ENCODE data around the gene FBXL17. TPM values are rescaled to one million over a fixed set of nuclear protein-coding genes. Genes with fewer than 3 reads are reported as not detected.

The FBXL17 gene
- total and polyA plus RNA-seq, 9 of the 15 experiments (the other 6 are each of a cell fraction or from before 2014, with no cell fraction given): 0.32 to 5.4 (median 1.8) TPM

GRCh38 chr5:107943923-107944322 lies 438.0 kb downstream of the FBXL17 start:
- Histone ChIP-seq H3K9me1 (ENCODE audit: control insufficient read depth, insufficient read depth, low read length) (no peaks in the 10 kb centered on the region), H3K4me2 (ENCODE audit: insufficient read depth, low read length) (no peak overlapping the region), H3K4me1 (replicated peaks in 1 of 2; ENCODE audit: control insufficient read depth in 2 of 2, insufficient read depth in 2 of 2, low read length in 2 of 2) (no peaks in the 10 kb centered on the region), H3K27ac (ENCODE audit: extremely low read depth, low read depth, low read length) (no peak overlapping the region), H3K79me2 (ENCODE audit: control insufficient read depth, insufficient read depth, low read length) (no peaks in the 10 kb centered on the region), H3K4me3 (no peak overlapping the region), H4K20me1 (replicated peaks; ENCODE audit: control insufficient read depth, insufficient read depth, low read length) (no peaks in the 10 kb centered on the region), H3K36me3 (ENCODE audit: control insufficient read depth, insufficient read depth, low read length) (no peaks in the 10 kb centered on the region), H2AFZ (ENCODE audit: low read depth, low read length) (no peak overlapping the region), H3K9ac (ENCODE audit: insufficient read depth in 1 of 2, low read depth in 2 of 2, low read length in 2 of 2) (no peak overlapping the region), H3K27me3 (ENCODE audit: control insufficient read depth in 2 of 2, insufficient read depth in 2 of 2, low read length in 2 of 2) (no peaks in the 10 kb centered on the region), H3K9me3 (replicated peaks; ENCODE audit: control insufficient read depth, insufficient read depth, low read depth, low read length) (no peaks in the 10 kb centered on the region)
- in situ Hi-C loops (cut with MboI) (no loop called here), intact Hi-C loops (cut with micrococcal nuclease) (no loop called here)
- no peak for FAIRE-seq
- ChIA-PET CTCF (ENCODE audit: low intra/inter-chr PET ratio) (no interaction called here), POLR2A (no interaction called here)
- no TSS peak for BruUV-seq (replicated peaks)
- DNase-seq (ENCODE audit: extremely low read depth in 1 of 4, low spot score in 3 of 4): no peak
- no peak for TF ChIP-seq ZNF511 (CRISPR knock-in tag; IDR thresholded peaks at IDR 0.05)
- TF ChIP-seq MAFG (tag; conservative IDR thresholded peaks at IDR 0.05): no peak
- TF ChIP-seq HDAC6 (IDR thresholded peaks at IDR 0.05; ENCODE audit: low read depth, low read length): no peak
- no peak for TF ChIP-seq ZBTB7A (IDR thresholded peaks at IDR 0.05; ENCODE audit: borderline replicate concordance, control insufficient read depth, low read depth, low read length)
- no peak for TF ChIP-seq THAP7 (CRISPR knock-in tag; IDR thresholded peaks at IDR 0.05)
- no peak for TF ChIP-seq ARHGAP35 (IDR thresholded peaks at IDR 0.05; ENCODE audit: partially characterized antibody)
- no peak for TF ChIP-seq MTF1 (CRISPR knock-in tag; IDR thresholded peaks at IDR 0.05; ENCODE audit: borderline replicate concordance)
- TF ChIP-seq FOXK1 (CRISPR knock-in tag; IDR thresholded peaks at IDR 0.05; ENCODE audit: borderline replicate concordance): no peak
- no peak for TF ChIP-seq ZNF518B (CRISPR knock-in tag; IDR thresholded peaks at IDR 0.05)
- no peak for TF ChIP-seq PML (IDR thresholded peaks at IDR 0.05; ENCODE audit: low read length)
- no peak for TF ChIP-seq E2F5 (CRISPR knock-in tag; IDR thresholded peaks at IDR 0.05)
- TF ChIP-seq DEAF1 (CRISPR knock-in tag; IDR thresholded peaks at IDR 0.05): no peak
- no peak for ATAC-seq

Measured in K562 (cell line).